Measurements from ENCODE around the gene KCNMB2. TPM values are rescaled to one million over a fixed set of nuclear protein-coding genes. Genes with fewer than 3 reads are reported as not detected.

Gene KCNMB2
- polyA plus RNA-seq, 1 donor (not counting 4 experiments of a cell fraction or from before 2014, with no cell fraction given), result not detected

DNA sequence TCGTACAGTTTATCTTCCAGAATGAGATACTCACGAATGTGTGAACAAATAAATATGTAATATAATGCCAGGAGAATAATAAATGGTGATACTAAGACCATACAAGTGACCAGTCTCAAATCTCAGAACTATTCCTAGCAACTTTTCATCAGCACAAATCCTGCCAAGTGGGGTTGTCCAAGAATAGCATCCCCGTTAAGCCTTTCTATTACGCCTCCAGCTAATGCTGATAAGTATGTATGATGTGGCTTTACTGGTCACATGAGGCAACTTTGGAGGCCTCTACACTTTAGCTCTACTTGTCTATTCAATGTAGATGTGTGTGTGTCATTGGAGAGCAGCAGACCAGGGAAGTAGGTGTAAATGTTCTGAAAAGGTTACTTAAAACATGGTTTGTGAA is 129.5 kb downstream of the KCNMB2 start:
- H2AFZ ChIP-seq (ENCODE audit: control insufficient read depth, low read length), result no peak overlapping the region
- H3K27ac ChIP-seq (ENCODE audit: control insufficient read depth, insufficient read depth, low read length), result no peak overlapping the region
- no peaks in the 10 kb centered on the region for H3K27me3 ChIP-seq (ENCODE audit: control insufficient read depth, extremely low read depth, insufficient read depth, low read length)
- DNase-seq (ENCODE audit: low read depth, low spot score), result no peak
- dilution Hi-C loops (cut with MboI; ENCODE audit: extremely low pct_ligation_motif_present, low sequenced_read_pairs), result no loop called here
- H4K20me1 ChIP-seq (ENCODE audit: control insufficient read depth, extremely low read depth, insufficient read depth, low read length), result no peaks in the 10 kb centered on the region
- no peak overlapping the region for H3K9ac ChIP-seq (ENCODE audit: control insufficient read depth, extremely low read depth, insufficient read depth, low read length)
- H3K9me3 ChIP-seq (ENCODE audit: control insufficient read depth, low read depth, low read length), result no peaks in the 10 kb centered on the region
- TF ChIP-seq EZH2 (IDR thresholded peaks at IDR 0.05; ENCODE audit: low read length), result no peak
- TF ChIP-seq, protein P1, sequence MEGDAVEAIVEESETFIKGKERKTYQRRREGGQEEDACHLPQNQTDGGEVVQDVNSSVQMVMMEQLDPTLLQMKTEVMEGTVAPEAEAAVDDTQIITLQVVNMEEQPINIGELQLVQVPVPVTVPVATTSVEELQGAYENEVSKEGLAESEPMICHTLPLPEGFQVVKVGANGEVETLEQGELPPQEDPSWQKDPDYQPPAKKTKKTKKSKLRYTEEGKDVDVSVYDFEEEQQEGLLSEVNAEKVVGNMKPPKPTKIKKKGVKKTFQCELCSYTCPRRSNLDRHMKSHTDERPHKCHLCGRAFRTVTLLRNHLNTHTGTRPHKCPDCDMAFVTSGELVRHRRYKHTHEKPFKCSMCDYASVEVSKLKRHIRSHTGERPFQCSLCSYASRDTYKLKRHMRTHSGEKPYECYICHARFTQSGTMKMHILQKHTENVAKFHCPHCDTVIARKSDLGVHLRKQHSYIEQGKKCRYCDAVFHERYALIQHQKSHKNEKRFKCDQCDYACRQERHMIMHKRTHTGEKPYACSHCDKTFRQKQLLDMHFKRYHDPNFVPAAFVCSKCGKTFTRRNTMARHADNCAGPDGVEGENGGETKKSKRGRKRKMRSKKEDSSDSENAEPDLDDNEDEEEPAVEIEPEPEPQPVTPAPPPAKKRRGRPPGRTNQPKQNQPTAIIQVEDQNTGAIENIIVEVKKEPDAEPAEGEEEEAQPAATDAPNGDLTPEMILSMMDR (optimal IDR thresholded peaks at IDR 0.05 in 1 of 3, IDR thresholded peaks at IDR 0.05 in 1 of 3, conservative IDR thresholded peaks at IDR 0.05 in 1 of 3; ENCODE audit: extremely low read depth in 1 of 3, insufficient read depth in 2 of 3, low read length in 3 of 3), result no peak
- H3K4me2 ChIP-seq (ENCODE audit: control insufficient read depth, extremely low read depth, insufficient read depth, low read depth, low read length), result no peak overlapping the region
- no peak overlapping the region for H3K4me3 ChIP-seq (ENCODE audit: control insufficient read depth in 2 of 3, extremely low read depth in 1 of 3, insufficient read depth in 2 of 3, low read depth in 1 of 3, low read length in 3 of 3)
- no peaks in the 10 kb centered on the region for H3K4me1 ChIP-seq (ENCODE audit: control insufficient read depth, extremely low read depth, insufficient read depth, low read length)
- no peaks in the 10 kb centered on the region for H3K9me1 ChIP-seq (ENCODE audit: control insufficient read depth, extremely low read depth, insufficient read depth, low read length)
- no peaks in the 10 kb centered on the region for H3K36me3 ChIP-seq (ENCODE audit: control insufficient read depth in 2 of 2, extremely low read depth in 1 of 2, insufficient read depth in 2 of 2, low read length in 2 of 2)
- no peak for FAIRE-seq
- H3K79me2 ChIP-seq (ENCODE audit: control insufficient read depth, insufficient read depth, low read length), result no peaks in the 10 kb centered on the region

DNA sequence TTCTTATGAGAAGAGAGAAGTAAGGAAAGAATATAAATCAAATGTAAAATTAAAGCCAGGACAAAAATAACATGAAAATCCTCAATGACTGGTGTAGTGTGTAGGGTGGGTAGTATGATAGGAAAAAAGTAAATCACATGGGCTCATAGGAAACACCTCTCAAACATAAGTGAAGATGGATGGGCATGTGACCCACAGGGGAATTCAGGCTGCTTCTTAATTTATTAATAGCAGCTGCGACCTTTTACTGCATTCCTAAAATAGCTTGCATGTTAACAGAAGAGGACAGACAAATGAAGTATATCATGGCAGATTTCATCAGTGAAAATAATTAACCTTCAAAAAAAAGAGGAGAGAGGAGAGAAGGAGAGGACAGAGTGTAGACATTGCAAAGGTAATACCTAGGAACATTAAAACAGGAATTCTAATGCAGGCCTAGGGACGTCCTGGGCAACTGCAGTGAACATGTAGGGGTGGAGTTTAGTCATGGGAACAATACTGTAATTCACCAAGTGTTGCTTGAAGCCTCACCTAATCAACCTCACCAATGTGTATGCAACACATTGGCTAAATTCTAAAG is 132.9 kb downstream of the KCNMB2 start:
- Histone ChIP-seq H3K27ac (ENCODE audit: control insufficient read depth, insufficient read depth, low read length) (no peak overlapping the region), H3K4me1 (ENCODE audit: control insufficient read depth, extremely low read depth, insufficient read depth, low read length) (peaks cover 17% of the 10 kb centered on the region), H2AFZ (ENCODE audit: control insufficient read depth, low read length) (no peak overlapping the region), H4K20me1 (ENCODE audit: control insufficient read depth, extremely low read depth, insufficient read depth, low read length) (no peaks in the 10 kb centered on the region), H3K27me3 (ENCODE audit: control insufficient read depth, extremely low read depth, insufficient read depth, low read length) (no peaks in the 10 kb centered on the region), H3K4me2 (ENCODE audit: control insufficient read depth, extremely low read depth, insufficient read depth, low read depth, low read length) (no peak overlapping the region), H3K9ac (ENCODE audit: control insufficient read depth, extremely low read depth, insufficient read depth, low read length) (no peak overlapping the region), H3K4me3 (ENCODE audit: control insufficient read depth in 2 of 3, extremely low read depth in 1 of 3, insufficient read depth in 2 of 3, low read depth in 1 of 3, low read length in 3 of 3) (no peak overlapping the region), H3K9me3 (ENCODE audit: control insufficient read depth, low read depth, low read length) (no peaks in the 10 kb centered on the region), H3K36me3 (ENCODE audit: control insufficient read depth in 2 of 2, extremely low read depth in 1 of 2, insufficient read depth in 2 of 2, low read length in 2 of 2) (no peaks in the 10 kb centered on the region), H3K9me1 (ENCODE audit: control insufficient read depth, extremely low read depth, insufficient read depth, low read length) (no peaks in the 10 kb centered on the region), H3K79me2 (ENCODE audit: control insufficient read depth, insufficient read depth, low read length) (no peaks in the 10 kb centered on the region)
- dilution Hi-C loops (cut with MboI; ENCODE audit: extremely low pct_ligation_motif_present, low sequenced_read_pairs), result no loop called here
- DNase-seq (ENCODE audit: low read depth, low spot score) (no peak), FAIRE-seq (no peak)
- TF ChIP-seq, protein P1 (optimal IDR thresholded peaks at IDR 0.05 in 1 of 3, IDR thresholded peaks at IDR 0.05 in 1 of 3, conservative IDR thresholded peaks at IDR 0.05 in 1 of 3; ENCODE audit: extremely low read depth in 1 of 3, insufficient read depth in 2 of 3, low read length in 3 of 3), result no peak
- no peak for TF ChIP-seq EZH2 (IDR thresholded peaks at IDR 0.05; ENCODE audit: low read length)

Measured in keratinocyte (primary cell).